Measurements from ENCODE around the gene COL6A2. TPM values are rescaled to one million over a fixed set of nuclear protein-coding genes. Genes with fewer than 3 reads are reported as not detected.

COL6A2 gene
- total RNA-seq, 1 experiment from 2014 or later, result 87.0 TPM

- ChIA-PET RAD21 (ENCODE audit: low non-redundant PET in 1 of 2, low total read pairs in 2 of 2, uncharacterized antibody in 2 of 2, unreplicated experiment in 2 of 2) (no interaction called here), CTCF (no interaction called here), POLR2A (no interaction called here)
- no TSS peak for BruUV-seq (replicated peaks)
- H3K4me2 ChIP-seq (ENCODE audit: low read length), result no peak overlapping the region
- intact Hi-C loops (cut with micrococcal nuclease), result no loop called here
- no peak overlapping the region for H3K4me3 ChIP-seq (replicated peaks in 1 of 2; ENCODE audit: low read depth in 1 of 2, low read length in 2 of 2)
- no peaks in the 10 kb centered on the region for H3K9me2 ChIP-seq (ENCODE audit: insufficient read depth)
- no peaks in the 10 kb centered on the region for H3K4me1 ChIP-seq (ENCODE audit: control insufficient read depth in 1 of 2, insufficient read depth in 2 of 2, low read length in 2 of 2)
- no peaks in the 10 kb centered on the region for H4K20me1 ChIP-seq (ENCODE audit: insufficient read depth)
- peaks cover 6 to 18% of the 10 kb centered on the region in 2 experiments; a peak in 3 of 4 replicates for H3K36me3 ChIP-seq (ENCODE audit: control insufficient read depth in 1 of 2, insufficient read depth in 2 of 2, low read length in 2 of 2)
- H3K9me3 ChIP-seq (ENCODE audit: control insufficient read depth in 1 of 2, insufficient read depth in 1 of 2, low read depth in 1 of 2, low read length in 2 of 2), result no peaks in the 10 kb centered on the region; a peak in 2 of 4 replicates
- H3K27me3 ChIP-seq (ENCODE audit: insufficient read depth, low read length), result no peaks in the 10 kb centered on the region
- ATAC-seq, result no peak
- DNase-seq (ENCODE audit: low read depth, low spot score), result no peak
- no peak for TF ChIP-seq ELF1 (IDR thresholded peaks at IDR 0.05; ENCODE audit: borderline replicate concordance, low read depth)
- no peak for TF ChIP-seq POLR2A (IDR thresholded peaks at IDR 0.05; ENCODE audit: borderline replicate concordance, extremely low read depth, insufficient read depth, insufficient read length)
- TF ChIP-seq, protein P1, sequence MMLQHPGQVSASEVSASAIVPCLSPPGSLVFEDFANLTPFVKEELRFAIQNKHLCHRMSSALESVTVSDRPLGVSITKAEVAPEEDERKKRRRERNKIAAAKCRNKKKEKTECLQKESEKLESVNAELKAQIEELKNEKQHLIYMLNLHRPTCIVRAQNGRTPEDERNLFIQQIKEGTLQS (IDR thresholded peaks at IDR 0.05), result no peak
- TF ChIP-seq SRF (IDR thresholded peaks at IDR 0.05; ENCODE audit: low read depth), result no peak
- no peak for TF ChIP-seq REST (IDR thresholded peaks at IDR 0.05; ENCODE audit: low read depth)
- TF ChIP-seq ZFX (IDR thresholded peaks at IDR 0.05), result no peak
- no peak for TF ChIP-seq CBX3 (IDR thresholded peaks at IDR 0.05; ENCODE audit: low read depth)
- TF ChIP-seq POLR2AphosphoS5 (IDR thresholded peaks at IDR 0.05; ENCODE audit: low read depth, low read length), result no peak
- no peak for TF ChIP-seq EZH2phosphoT487 (IDR thresholded peaks at IDR 0.05; ENCODE audit: borderline replicate concordance)
- TF ChIP-seq RAD21 (IDR thresholded peaks at IDR 0.05; ENCODE audit: low read depth), result no peak
- no peak for TF ChIP-seq MAX (IDR thresholded peaks at IDR 0.05)
- TF ChIP-seq ZNF274 (IDR thresholded peaks at IDR 0.05; ENCODE audit: low read depth, low read length), result no peak
- no peak overlapping the region for H2AFZ ChIP-seq (ENCODE audit: low read depth, low read length, poor library complexity, severe bottlenecking)
- no peak overlapping the region for H3K9ac ChIP-seq (ENCODE audit: low read length)
- no peaks in the 10 kb centered on the region for H3K79me2 ChIP-seq (ENCODE audit: insufficient read depth, low read length)
- no peak overlapping the region for H3K27ac ChIP-seq (ENCODE audit: low read depth, low read length)
These were observed 18.4 kb downstream of the COL6A2 start for GRCh38 chr21:46116189-46116775.

Data from HCT116 (cell line).